Neural progenitor cell (in vitro differentiated cells): ENCODE measurements around the gene TNK2. TPM values are rescaled to one million over a fixed set of nuclear protein-coding genes. Genes with fewer than 3 reads are reported as not detected.

ENCODE experiments used
- DNase-seq: peaks from one replicate; pipeline ENCODE4 v3.0.0-alpha.2; 2016; ENCODE audit warnings: low spot score
- H2AFZ ChIP-seq: fragments of 200-600 bp; sonication (generic); replicated peaks from 2 replicates; pipeline ENCODE4 v1.6.1; 2016; ENCODE audit warnings: antibody characterized with exemption
- H3F3A ChIP-seq: fragments of 200-600 bp; sonication (generic); 2 replicates; pipeline ENCODE4 v1.6.1; 2016; ENCODE audit warnings: antibody characterized with exemption, low read depth
- H3K27ac ChIP-seq: fragments of 200-600 bp; sonication (generic); 2 replicates; pipeline ENCODE4 v1.5.1; 2016; ENCODE audit warnings: mild to moderate bottlenecking
- H3K27me3 ChIP-seq: fragments of 200-600 bp; sonication (generic); 2 replicates; pipeline ENCODE4 v1.6.1; 2016; ENCODE audit warnings: mild to moderate bottlenecking, moderate library complexity
- H3K36me3 ChIP-seq: fragments of 200-600 bp; sonication (generic); 2 replicates; pipeline ENCODE4 v1.5.1; 2016
- H3K4me1 ChIP-seq: fragments of 200-600 bp; sonication (generic); 2 replicates; pipeline ENCODE4 v1.6.1; 2016; ENCODE audit warnings: mixed run types
- H3K4me2 ChIP-seq: fragments of 200-600 bp; sonication (generic); 2 replicates; pipeline ENCODE4 v1.6.1; 2016
- H3K4me3 ChIP-seq: fragments of 200-600 bp; sonication (generic); 2 replicates; pipeline ENCODE4 v1.5.1; 2016
- H3K79me2 ChIP-seq: fragments of 200-600 bp; sonication (generic); 2 replicates; pipeline ENCODE4 v1.6.1; 2016; ENCODE audit warnings: low read depth
- H3K9ac ChIP-seq: fragments of 200-600 bp; sonication (generic); 2 replicates; pipeline ENCODE4 v1.6.1; 2016
- H3K9me3 ChIP-seq: fragments of 200-600 bp; sonication (generic); 2 replicates; pipeline ENCODE4 v1.5.1; 2016; ENCODE audit warnings: low read depth
- H4K20me1 ChIP-seq: fragments of 200-600 bp; sonication (generic); 2 replicates; pipeline ENCODE4 v1.6.1; 2016; ENCODE audit warnings: low read depth
- H3K27ac Mint-ChIP-seq: 3 replicates; pipeline ENCODE4 v1.8.0; 2021; ENCODE audit warnings: mixed read lengths
- H3K27me3 Mint-ChIP-seq: 2 replicates; pipeline ENCODE4 v1.8.0; 2022; ENCODE audit warnings: low read depth, mild to moderate bottlenecking, inconsistent platforms, moderate library complexity, mixed read lengths; ENCODE audit not compliant: insufficient read depth
- H3K36me3 Mint-ChIP-seq: 3 replicates; pipeline ENCODE4 v1.8.0; 2021; ENCODE audit warnings: mixed read lengths
- H3K4me1 Mint-ChIP-seq: 3 replicates; pipeline ENCODE4 v1.8.0; 2021; ENCODE audit warnings: mixed read lengths
- H3K4me3 Mint-ChIP-seq: 3 replicates; pipeline ENCODE4 v1.8.0; 2021; ENCODE audit warnings: mild to moderate bottlenecking, moderate library complexity, mixed read lengths
- H3K9me3 Mint-ChIP-seq: 3 replicates; pipeline ENCODE4 v1.8.0; 2020; ENCODE audit warnings: mixed read lengths
- CTCF ChIP-seq: fragments of 200-600 bp; sonication (generic); IDR thresholded peaks from 2 replicates; pipeline ENCODE4 v1.5.1; 2017; ENCODE audit warnings: antibody characterized with exemption, mild to moderate bottlenecking
- EZH2 ChIP-seq: fragments of 200-600 bp; sonication (generic); IDR thresholded peaks from 2 replicates; pipeline ENCODE4 v1.6.1; 2017; ENCODE audit warnings: antibody characterized with exemption, mild to moderate bottlenecking, moderate library complexity
- EZH2phosphoT487 ChIP-seq: fragments of 200-600 bp; sonication (generic); IDR thresholded peaks from 2 replicates; pipeline ENCODE4 v1.6.1; 2017; ENCODE audit warnings: antibody characterized with exemption
- total RNA-seq: library from RNA; depleted of rRNA; stranded (reverse); fragments of >200 nt; gene quantifications from 2 replicates; pipeline ENCODE4 v1.2.3, GENCODE V29; 2015; ENCODE audit warnings: low replicate concordance

Gene TNK2
- total RNA-seq, 1 donor from 2014 or later, result 5.4 TPM

GRCh38 chr3:195881276-195881988 is 26.9 kb downstream of the TNK2 start:
- TF ChIP-seq EZH2phosphoT487 (no peak), EZH2 (no peak), CTCF (no peak)
- Mint-ChIP-seq H3K36me3 (peaks cover 6% of the 10 kb centered on the region), H3K4me3 (no peak overlapping the region), H3K27ac (no peak overlapping the region), H3K9me3 (no peaks in the 10 kb centered on the region), H3K27me3 (no peaks in the 10 kb centered on the region), H3K4me1 (peaks cover 9% of the 10 kb centered on the region)
- Histone ChIP-seq H3K9ac (no peak overlapping the region), H3K4me2 (no peak overlapping the region), H3K27me3 (no peaks in the 10 kb centered on the region), H3K79me2 (no peaks in the 10 kb centered on the region), H3K36me3 (no peaks in the 10 kb centered on the region), H2AFZ (no peak overlapping the region), H3K4me1 (peaks cover 7% of the 10 kb centered on the region), H3F3A (no peaks in the 10 kb centered on the region), H3K9me3 (no peaks in the 10 kb centered on the region), H3K4me3 (no peak overlapping the region), H4K20me1 (peaks cover 7% of the 10 kb centered on the region), H3K27ac (no peak overlapping the region)
- DNase-seq, result no peak

DNA sequence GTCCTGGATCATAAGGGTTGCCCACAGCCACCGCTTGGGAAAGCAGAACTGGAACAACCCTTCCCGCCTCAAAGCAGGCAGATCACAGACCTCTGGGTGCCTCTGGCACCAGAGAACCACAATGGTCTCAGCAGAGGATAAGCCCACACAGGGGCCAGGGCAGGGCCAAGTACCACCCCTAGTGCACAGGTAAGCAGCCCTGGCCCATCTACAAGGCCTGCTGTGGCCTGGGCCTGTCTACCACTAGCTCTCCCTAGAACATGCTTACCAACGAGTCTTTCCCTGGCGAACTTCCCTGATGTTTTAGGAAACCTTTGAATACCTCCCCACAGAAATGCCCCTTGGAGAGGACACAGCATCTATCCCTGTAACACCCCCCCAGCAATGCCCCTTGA is 28.3 kb downstream of the TNK2 start:
- Mint-ChIP-seq H3K4me3 (no peak overlapping the region), H3K9me3 (no peaks in the 10 kb centered on the region), H3K27me3 (no peaks in the 10 kb centered on the region), H3K27ac (peak overlapping the region; percentile 76), H3K4me1 (no peaks in the 10 kb centered on the region), H3K36me3 (peaks cover 11% of the 10 kb centered on the region)
- Histone ChIP-seq H3K9ac (no peak overlapping the region), H3K27ac (no peak overlapping the region), H3K4me2 (no peak overlapping the region), H3K79me2 (no peaks in the 10 kb centered on the region), H2AFZ (no peak overlapping the region), H3F3A (no peaks in the 10 kb centered on the region), H4K20me1 (no peaks in the 10 kb centered on the region), H3K4me1 (no peaks in the 10 kb centered on the region), H3K4me3 (no peak overlapping the region), H3K9me3 (no peaks in the 10 kb centered on the region), H3K36me3 (no peaks in the 10 kb centered on the region), H3K27me3 (no peaks in the 10 kb centered on the region)
- no peak for DNase-seq
- no peak for TF ChIP-seq EZH2phosphoT487
- no peak for TF ChIP-seq CTCF
- no peak for TF ChIP-seq EZH2

DNA sequence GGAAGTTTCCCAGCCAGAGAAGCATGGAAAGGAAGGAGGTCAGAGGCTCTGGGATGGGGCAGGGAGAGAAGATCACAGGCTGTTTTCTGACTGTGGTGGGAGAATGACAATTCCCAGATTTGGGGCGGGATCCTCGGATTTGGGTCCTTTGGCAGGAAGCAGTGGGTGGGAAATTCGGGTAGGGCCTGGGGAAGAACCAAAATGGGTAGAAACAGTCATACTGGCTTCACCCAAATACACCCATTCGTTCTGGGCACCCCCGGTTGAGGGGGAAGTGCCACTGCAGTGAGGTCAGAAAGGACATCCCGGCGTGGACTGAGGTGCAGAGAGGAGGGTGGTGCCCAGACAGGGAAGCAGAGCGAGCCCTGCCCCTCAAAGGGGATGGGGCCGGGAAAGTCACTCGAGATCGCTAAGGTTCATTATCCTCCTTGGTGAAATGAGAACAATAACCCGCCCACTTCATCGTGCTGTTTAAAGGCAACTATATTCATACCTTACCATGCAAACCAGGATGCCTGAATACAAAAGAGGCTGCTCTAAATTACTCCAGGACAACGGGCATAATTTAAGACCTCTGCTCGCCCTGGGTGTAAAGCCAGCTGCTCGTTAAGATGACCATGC is 28.8 kb downstream of the TNK2 start:
- no peaks in the 10 kb centered on the region for H3K36me3 ChIP-seq
- H3F3A ChIP-seq, result no peaks in the 10 kb centered on the region
- H3K27ac ChIP-seq, result no peak overlapping the region
- no peak for TF ChIP-seq EZH2phosphoT487
- TF ChIP-seq CTCF, result no peak
- TF ChIP-seq EZH2, result no peak
- H3K4me2 ChIP-seq, result no peak overlapping the region
- H2AFZ ChIP-seq, result no peak overlapping the region
- no peak overlapping the region for H3K9ac ChIP-seq
- H3K4me1 ChIP-seq, result no peaks in the 10 kb centered on the region
- peak overlapping the region; percentile 60 for H3K27ac Mint-ChIP-seq
- H3K79me2 ChIP-seq, result no peaks in the 10 kb centered on the region
- no peaks in the 10 kb centered on the region for H3K9me3 ChIP-seq
- no peaks in the 10 kb centered on the region for H3K27me3 ChIP-seq
- no peaks in the 10 kb centered on the region for H3K4me1 Mint-ChIP-seq
- H3K4me3 ChIP-seq, result no peak overlapping the region
- DNase-seq, result no peak
- H3K4me3 Mint-ChIP-seq, result no peak overlapping the region
- H4K20me1 ChIP-seq, result no peaks in the 10 kb centered on the region
- peaks cover 11% of the 10 kb centered on the region for H3K36me3 Mint-ChIP-seq
- H3K27me3 Mint-ChIP-seq, result no peaks in the 10 kb centered on the region
- no peaks in the 10 kb centered on the region for H3K9me3 Mint-ChIP-seq
